ENCODE results near the gene ADAM15.

DNA sequence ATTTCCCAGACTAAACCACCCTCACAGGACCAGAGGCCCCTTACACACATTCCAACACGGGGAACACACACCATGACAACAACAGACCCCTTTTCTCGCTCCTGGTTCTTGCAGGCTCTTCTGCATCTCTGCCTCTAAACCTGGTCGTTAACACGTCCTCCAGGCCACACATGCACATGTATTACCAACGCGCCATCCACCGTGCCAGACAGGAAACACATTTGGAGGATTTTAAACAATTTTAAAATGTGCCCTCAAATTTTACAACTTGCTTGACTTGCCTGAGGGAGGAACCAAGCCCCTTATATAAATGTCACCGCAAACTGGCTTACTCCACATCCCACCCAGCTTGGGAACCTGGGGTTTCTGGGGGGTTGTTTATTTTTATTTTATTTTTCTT, 59.7 kb downstream of the ADAM15 start:
- TF ChIP-seq YY1 (IDR thresholded peaks at IDR 0.05): no peak
- TF ChIP-seq, protein P1, sequence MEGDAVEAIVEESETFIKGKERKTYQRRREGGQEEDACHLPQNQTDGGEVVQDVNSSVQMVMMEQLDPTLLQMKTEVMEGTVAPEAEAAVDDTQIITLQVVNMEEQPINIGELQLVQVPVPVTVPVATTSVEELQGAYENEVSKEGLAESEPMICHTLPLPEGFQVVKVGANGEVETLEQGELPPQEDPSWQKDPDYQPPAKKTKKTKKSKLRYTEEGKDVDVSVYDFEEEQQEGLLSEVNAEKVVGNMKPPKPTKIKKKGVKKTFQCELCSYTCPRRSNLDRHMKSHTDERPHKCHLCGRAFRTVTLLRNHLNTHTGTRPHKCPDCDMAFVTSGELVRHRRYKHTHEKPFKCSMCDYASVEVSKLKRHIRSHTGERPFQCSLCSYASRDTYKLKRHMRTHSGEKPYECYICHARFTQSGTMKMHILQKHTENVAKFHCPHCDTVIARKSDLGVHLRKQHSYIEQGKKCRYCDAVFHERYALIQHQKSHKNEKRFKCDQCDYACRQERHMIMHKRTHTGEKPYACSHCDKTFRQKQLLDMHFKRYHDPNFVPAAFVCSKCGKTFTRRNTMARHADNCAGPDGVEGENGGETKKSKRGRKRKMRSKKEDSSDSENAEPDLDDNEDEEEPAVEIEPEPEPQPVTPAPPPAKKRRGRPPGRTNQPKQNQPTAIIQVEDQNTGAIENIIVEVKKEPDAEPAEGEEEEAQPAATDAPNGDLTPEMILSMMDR (IDR thresholded peaks at IDR 0.05; ENCODE audit: low read depth, low read length, missing input control): no peak
- no peak for TF ChIP-seq SP1 (IDR thresholded peaks at IDR 0.05)
- TF ChIP-seq, protein P2, sequence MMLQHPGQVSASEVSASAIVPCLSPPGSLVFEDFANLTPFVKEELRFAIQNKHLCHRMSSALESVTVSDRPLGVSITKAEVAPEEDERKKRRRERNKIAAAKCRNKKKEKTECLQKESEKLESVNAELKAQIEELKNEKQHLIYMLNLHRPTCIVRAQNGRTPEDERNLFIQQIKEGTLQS (IDR thresholded peaks at IDR 0.05): no peak
- TF ChIP-seq HNF4G (IDR thresholded peaks at IDR 0.05): no peak
- TF ChIP-seq, protein P3, sequence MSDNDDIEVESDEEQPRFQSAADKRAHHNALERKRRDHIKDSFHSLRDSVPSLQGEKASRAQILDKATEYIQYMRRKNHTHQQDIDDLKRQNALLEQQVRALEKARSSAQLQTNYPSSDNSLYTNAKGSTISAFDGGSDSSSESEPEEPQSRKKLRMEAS (IDR thresholded peaks at IDR 0.05): no peak
- TF ChIP-seq RAD21 (IDR thresholded peaks at IDR 0.05): no peak
- no peak for TF ChIP-seq TAF1 (conservative IDR thresholded peaks at IDR 0.05)
- TF ChIP-seq, protein P4, sequence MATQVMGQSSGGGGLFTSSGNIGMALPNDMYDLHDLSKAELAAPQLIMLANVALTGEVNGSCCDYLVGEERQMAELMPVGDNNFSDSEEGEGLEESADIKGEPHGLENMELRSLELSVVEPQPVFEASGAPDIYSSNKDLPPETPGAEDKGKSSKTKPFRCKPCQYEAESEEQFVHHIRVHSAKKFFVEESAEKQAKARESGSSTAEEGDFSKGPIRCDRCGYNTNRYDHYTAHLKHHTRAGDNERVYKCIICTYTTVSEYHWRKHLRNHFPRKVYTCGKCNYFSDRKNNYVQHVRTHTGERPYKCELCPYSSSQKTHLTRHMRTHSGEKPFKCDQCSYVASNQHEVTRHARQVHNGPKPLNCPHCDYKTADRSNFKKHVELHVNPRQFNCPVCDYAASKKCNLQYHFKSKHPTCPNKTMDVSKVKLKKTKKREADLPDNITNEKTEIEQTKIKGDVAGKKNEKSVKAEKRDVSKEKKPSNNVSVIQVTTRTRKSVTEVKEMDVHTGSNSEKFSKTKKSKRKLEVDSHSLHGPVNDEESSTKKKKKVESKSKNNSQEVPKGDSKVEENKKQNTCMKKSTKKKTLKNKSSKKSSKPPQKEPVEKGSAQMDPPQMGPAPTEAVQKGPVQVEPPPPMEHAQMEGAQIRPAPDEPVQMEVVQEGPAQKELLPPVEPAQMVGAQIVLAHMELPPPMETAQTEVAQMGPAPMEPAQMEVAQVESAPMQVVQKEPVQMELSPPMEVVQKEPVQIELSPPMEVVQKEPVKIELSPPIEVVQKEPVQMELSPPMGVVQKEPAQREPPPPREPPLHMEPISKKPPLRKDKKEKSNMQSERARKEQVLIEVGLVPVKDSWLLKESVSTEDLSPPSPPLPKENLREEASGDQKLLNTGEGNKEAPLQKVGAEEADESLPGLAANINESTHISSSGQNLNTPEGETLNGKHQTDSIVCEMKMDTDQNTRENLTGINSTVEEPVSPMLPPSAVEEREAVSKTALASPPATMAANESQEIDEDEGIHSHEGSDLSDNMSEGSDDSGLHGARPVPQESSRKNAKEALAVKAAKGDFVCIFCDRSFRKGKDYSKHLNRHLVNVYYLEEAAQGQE (IDR thresholded peaks at IDR 0.05): no peak
- no peak for TF ChIP-seq JUND (IDR thresholded peaks at IDR 0.05)
- no peak for TF ChIP-seq FOXA1 (IDR thresholded peaks at IDR 0.05)
- no peak for TF ChIP-seq NR2F2 (IDR thresholded peaks at IDR 0.05)
